BLaER1 treated with 17β-estradiol and CSF1 and Interleukin-3, amounts not matched to agents 10 nM and 100 nM (cell line): ENCODE measurements around the gene UACA.

Source experiments
- H3K27ac ChIP-seq, 11 experiments: shearing (Covaris generic); formaldehyde crosslinking; 2 replicates each; pipeline ENCODE4 v1.8.1; 2022
- H3K27me3 ChIP-seq, 11 experiments: shearing (Covaris generic); formaldehyde crosslinking; 2 replicates each; pipeline ENCODE4 v1.8.1; 2022
- H3K36me3 ChIP-seq, 11 experiments: shearing (Covaris generic); formaldehyde crosslinking; 2 replicates each; pipeline ENCODE4 v1.8.1; 2022
- H3K4me1 ChIP-seq, 10 experiments: shearing (Covaris generic); formaldehyde crosslinking; 2 replicates each; pipeline ENCODE4 v1.8.1; 2022
- H3K4me2 ChIP-seq, 11 experiments: shearing (Covaris generic); formaldehyde crosslinking; 2 replicates each; pipeline ENCODE4 v1.8.1; 2022
- H3K4me3 ChIP-seq, 10 experiments: shearing (Covaris generic); formaldehyde crosslinking; 2 replicates each; pipeline ENCODE4 v1.8.1; 2022
- H3K9ac ChIP-seq, 11 experiments: shearing (Covaris generic); formaldehyde crosslinking; 2 replicates each; pipeline ENCODE4 v1.8.1; 2022
- H3K9me3 ChIP-seq, 11 experiments: shearing (Covaris generic); formaldehyde crosslinking; replicated peaks in 1 of 11; 2 replicates each; pipeline ENCODE4 v1.8.1; 2022
- H4K20me1 ChIP-seq, 11 experiments: shearing (Covaris generic); formaldehyde crosslinking; 2 replicates each; pipeline ENCODE4 v1.8.1; 2022
- Cebpa-rat ChIP-seq, 11 experiments: shearing (Covaris generic); IDR thresholded peaks; 2 replicates each; pipeline ENCODE4 v1.8.1; 2022

UACA gene

DNA sequence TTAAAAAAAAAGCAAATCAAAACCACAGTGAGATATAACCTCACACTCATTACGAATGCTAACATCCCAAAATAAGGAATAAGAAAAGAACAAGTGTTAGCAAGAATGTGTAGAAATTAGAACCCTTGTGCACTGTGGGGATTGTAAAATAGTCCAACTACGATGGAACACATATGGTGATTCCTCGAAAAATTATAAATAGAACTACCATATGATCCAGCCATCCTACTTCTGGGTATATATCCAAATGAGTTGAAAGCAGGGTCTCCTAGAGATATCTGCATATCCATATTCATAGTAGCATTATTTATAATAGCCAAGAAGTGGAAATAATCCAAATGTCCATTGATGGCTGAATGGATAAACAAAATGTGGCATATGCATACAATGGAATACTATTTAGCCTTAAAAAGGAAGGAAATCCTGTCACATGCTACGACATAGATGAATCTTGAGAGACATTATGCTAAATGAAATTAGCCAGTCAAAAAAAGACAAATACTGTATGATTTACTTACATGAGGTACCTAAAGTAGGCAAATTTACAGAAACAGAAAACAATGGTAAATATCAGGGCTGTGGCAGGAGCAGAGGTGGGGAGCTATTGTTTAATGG is 55.6 kb downstream of the UACA start:
- no peak overlapping the region for H3K9ac ChIP-seq
- H3K27me3 ChIP-seq, result no peaks in the 10 kb centered on the region
- H3K9me3 ChIP-seq, result peaks cover 6 to 15% (median 7%) of the 10 kb centered on the region in 11 experiments; a peak in 18 of 22 replicates
- H3K4me3 ChIP-seq, result no peak overlapping the region
- no peak for TF ChIP-seq Cebpa-rat (IDR thresholded peaks at IDR 0.05)
- no peak overlapping the region for H3K27ac ChIP-seq
- H3K4me1 ChIP-seq, result peaks cover 21 to 27% (median 23%) of the 10 kb centered on the region in 10 experiments
- no peaks in the 10 kb centered on the region; a peak in 1 of 22 replicates for H3K36me3 ChIP-seq
- no peak overlapping the region for H3K4me2 ChIP-seq
- H4K20me1 ChIP-seq, result no peaks in the 10 kb centered on the region

DNA sequence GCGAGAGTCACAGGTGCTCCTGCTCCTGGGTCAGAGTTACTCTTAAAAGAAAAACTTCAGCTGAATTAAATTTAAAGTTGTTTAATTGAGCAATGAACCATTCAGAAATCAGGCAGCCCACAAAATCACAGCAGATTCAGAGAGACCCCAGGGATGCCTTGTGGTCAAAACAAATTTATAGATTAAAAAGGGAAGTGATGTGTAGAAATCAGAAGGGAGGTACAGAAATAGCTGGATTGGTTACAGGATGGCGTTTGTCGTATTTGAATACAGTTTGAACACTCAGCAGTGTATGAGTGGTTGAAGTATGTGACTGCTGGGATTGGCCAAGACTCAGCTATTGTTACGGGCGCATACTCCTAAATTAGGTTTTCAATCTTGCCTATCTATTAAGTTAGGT is 58.6 kb downstream of the UACA start:
- peaks cover 6 to 15% (median 7%) of the 10 kb centered on the region in 11 experiments; a peak in 18 of 22 replicates for H3K9me3 ChIP-seq
- 0 out of 22 replicates have a peak, but pooled peaks of 1 of the 11 experiments have one; percentile 13 for TF ChIP-seq Cebpa-rat (IDR thresholded peaks at IDR 0.05)
- no peak overlapping the region for H3K4me3 ChIP-seq
- H3K9ac ChIP-seq, result no peak overlapping the region
- H3K27me3 ChIP-seq, result no peaks in the 10 kb centered on the region; a peak in 1 of 22 replicates
- H3K4me2 ChIP-seq, result peak overlapping the region; percentile 32 to 80 (median 50)
- H4K20me1 ChIP-seq, result no peaks in the 10 kb centered on the region
- H3K27ac ChIP-seq, result peak overlapping the region in 2 of 11 experiments; percentile 23 to 36; a peak in 2 of 22 replicates
- peaks cover 21 to 38% (median 25%) of the 10 kb centered on the region in 10 experiments for H3K4me1 ChIP-seq
- no peaks in the 10 kb centered on the region; a peak in 1 of 22 replicates for H3K36me3 ChIP-seq

DNA sequence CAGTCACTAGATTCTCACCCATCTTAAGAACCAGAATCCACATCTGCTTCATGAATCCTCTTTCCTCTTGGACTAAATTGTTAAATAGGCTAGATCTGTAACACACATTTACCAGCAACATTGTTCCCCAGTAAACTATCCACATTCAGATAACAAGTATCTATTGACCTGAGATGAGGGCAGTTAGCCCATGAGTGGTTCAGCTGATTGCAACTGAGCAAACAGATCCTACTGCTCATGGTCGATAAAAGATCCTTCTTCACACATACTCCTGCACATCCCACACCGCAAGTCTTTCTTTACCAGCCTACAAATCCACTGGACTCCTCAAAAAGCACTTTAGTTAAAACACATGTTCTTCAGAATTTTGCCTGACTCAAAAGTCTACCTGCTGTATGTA is 59.2 kb downstream of the UACA start:
- peaks cover 21 to 38% (median 25%) of the 10 kb centered on the region in 10 experiments for H3K4me1 ChIP-seq

DNA sequence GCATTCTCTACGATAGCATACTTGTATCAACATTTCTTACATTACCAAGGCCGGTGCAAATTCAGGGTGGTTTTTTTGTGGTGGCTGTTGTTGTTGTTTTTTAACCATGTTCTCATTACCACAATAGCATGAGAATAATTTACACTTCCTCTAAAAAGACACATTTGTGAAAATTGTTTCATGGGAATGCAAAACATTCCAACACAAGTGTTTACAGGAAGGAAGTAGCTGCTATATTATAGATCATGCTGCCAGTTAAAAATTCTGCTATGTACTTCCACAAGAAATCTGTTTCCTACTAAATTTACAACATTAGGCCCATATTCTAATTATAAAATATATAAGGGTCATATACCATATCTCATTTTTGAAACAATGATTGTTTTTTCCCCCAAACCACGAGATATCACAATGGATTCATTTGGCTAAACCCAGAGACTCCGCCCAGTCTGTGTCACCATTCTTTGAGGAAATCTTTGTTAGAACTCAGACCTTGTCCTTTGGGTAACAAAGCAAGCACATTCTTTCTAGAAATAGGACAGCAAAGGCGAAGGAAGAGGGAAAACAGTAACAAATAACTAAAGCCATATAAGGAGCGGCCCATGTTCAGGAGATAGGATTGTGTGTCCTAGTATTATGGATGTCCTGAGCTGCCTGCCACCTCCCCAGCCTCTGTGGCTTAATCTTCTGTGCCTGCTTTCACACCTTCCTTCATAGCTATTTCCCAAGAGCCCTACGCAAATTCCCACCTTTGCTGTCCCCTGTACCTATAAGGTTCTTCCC is 60.1 kb downstream of the UACA start:
- H3K27ac ChIP-seq, result peak overlapping the region in 1 of 11 experiments; percentile 39; a peak in 1 of 22 replicates

More for the DNA sequence above, 59.2 kb downstream of the UACA start:
- TF ChIP-seq Cebpa-rat (IDR thresholded peaks at IDR 0.05), result no peak
- Histone ChIP-seq H3K4me2 (peak overlapping the region; percentile 32 to 80 (median 50); a peak in 20 of 22 replicates), H3K36me3 (no peaks in the 10 kb centered on the region; a peak in 1 of 22 replicates), H3K4me3 (no peak overlapping the region), H3K27ac (no peak overlapping the region), H3K9ac (no peak overlapping the region), H3K9me3 (peaks cover 6 to 15% (median 7%) of the 10 kb centered on the region in 11 experiments; a peak in 18 of 22 replicates), H4K20me1 (no peaks in the 10 kb centered on the region), H3K27me3 (no peaks in the 10 kb centered on the region; a peak in 1 of 22 replicates)

GRCh38 chr15:70702584-70702983 is 60.8 kb downstream of the UACA start:
- Histone ChIP-seq H3K4me1 (peaks cover 21 to 38% (median 25%) of the 10 kb centered on the region in 10 experiments), H3K9ac (no peak overlapping the region)
- no peak for TF ChIP-seq Cebpa-rat (IDR thresholded peaks at IDR 0.05)

More for the DNA sequence above, 60.1 kb downstream of the UACA start:
- Histone ChIP-seq H3K27me3 (no peaks in the 10 kb centered on the region; a peak in 1 of 22 replicates), H3K9ac (no peak overlapping the region), H3K4me1 (peaks cover 21 to 38% (median 25%) of the 10 kb centered on the region in 10 experiments), H3K36me3 (no peaks in the 10 kb centered on the region; a peak in 1 of 22 replicates), H3K9me3 (peaks cover 6 to 15% (median 7%) of the 10 kb centered on the region in 11 experiments; a peak in 18 of 22 replicates), H4K20me1 (no peaks in the 10 kb centered on the region), H3K4me2 (peak overlapping the region; percentile 0 to 80 (median 32); a peak in 18 of 22 replicates), H3K4me3 (no peak overlapping the region)
- TF ChIP-seq Cebpa-rat (IDR thresholded peaks at IDR 0.05), result no peak

DNA sequence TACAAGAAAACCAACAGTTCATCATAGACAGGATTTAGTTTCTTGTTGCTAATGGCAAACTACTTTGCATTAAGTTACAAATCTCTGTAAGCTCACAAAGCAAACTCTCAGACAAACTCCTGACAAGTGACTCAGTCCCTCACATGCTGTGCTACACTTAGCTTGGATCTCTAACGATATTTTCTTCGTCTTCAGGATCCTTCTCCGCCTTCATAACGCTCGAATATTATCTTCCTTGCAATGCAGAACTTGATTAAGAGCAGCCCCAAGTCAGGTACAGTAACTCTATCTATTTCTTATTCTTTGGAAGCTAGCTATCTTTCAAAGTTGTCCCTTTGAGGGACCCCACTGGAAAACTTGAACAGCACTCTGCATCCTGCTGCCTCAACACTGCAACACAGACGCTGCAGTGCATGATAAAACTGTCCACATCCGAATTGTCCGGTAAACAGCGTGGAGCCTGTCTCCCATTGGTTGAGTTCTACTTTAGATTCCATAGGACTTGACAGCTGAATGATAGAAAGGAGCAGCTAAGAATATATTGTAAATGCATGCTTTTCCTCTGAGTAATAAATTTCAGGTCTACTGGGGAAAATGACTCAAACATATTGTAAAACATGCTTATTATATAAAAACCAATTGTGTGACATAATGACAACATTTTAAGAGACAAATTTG is 61.3 kb downstream of the UACA start:
- Histone ChIP-seq H3K9ac (no peak overlapping the region), H3K36me3 (no peaks in the 10 kb centered on the region; a peak in 1 of 22 replicates), H3K4me1 (peaks cover 21 to 38% (median 25%) of the 10 kb centered on the region in 10 experiments), H3K9me3 (peaks cover 4 to 5% (median 5%) of the 10 kb centered on the region in 11 experiments; a peak in 17 of 22 replicates), H3K27me3 (no peaks in the 10 kb centered on the region; a peak in 1 of 22 replicates), H3K27ac (no peak overlapping the region), H3K4me3 (no peak overlapping the region), H3K4me2 (peak overlapping the region in 2 of 11 experiments; percentile 74 to 80; a peak in 3 of 22 replicates), H4K20me1 (no peaks in the 10 kb centered on the region)
- no peak for TF ChIP-seq Cebpa-rat (IDR thresholded peaks at IDR 0.05)

More at GRCh38 chr15:70702584-70702983, 60.8 kb downstream of the UACA start:
- H3K27me3 ChIP-seq, result no peaks in the 10 kb centered on the region; a peak in 1 of 22 replicates
- H3K4me3 ChIP-seq, result no peak overlapping the region
- no peaks in the 10 kb centered on the region; a peak in 1 of 22 replicates for H3K36me3 ChIP-seq
- H3K4me2 ChIP-seq, result peak overlapping the region in 7 of 11 experiments; percentile 20 to 80 (median 52); a peak in 9 of 22 replicates
- peaks cover 6 to 10% (median 7%) of the 10 kb centered on the region in 11 experiments; a peak in 18 of 22 replicates for H3K9me3 ChIP-seq
- H3K27ac ChIP-seq, result no peak overlapping the region
- no peaks in the 10 kb centered on the region for H4K20me1 ChIP-seq

GRCh38 chr15:70701171-70701570 is 62.2 kb downstream of the UACA start:
- H3K36me3 ChIP-seq, result no peaks in the 10 kb centered on the region
- peaks cover 21 to 38% (median 25%) of the 10 kb centered on the region in 10 experiments for H3K4me1 ChIP-seq
- TF ChIP-seq Cebpa-rat (IDR thresholded peaks at IDR 0.05), result no peak
- H3K27ac ChIP-seq, result no peak overlapping the region
- no peak overlapping the region for H3K4me3 ChIP-seq
- H3K27me3 ChIP-seq, result no peaks in the 10 kb centered on the region; a peak in 1 of 22 replicates
- H3K9me3 ChIP-seq, result no peaks in the 10 kb centered on the region
- H4K20me1 ChIP-seq, result no peaks in the 10 kb centered on the region
- H3K9ac ChIP-seq, result no peak overlapping the region
- no peak overlapping the region for H3K4me2 ChIP-seq

- Histone ChIP-seq H3K27ac (no peak overlapping the region), H3K4me2 (no peak overlapping the region), H3K36me3 (no peaks in the 10 kb centered on the region), H3K4me3 (no peak overlapping the region), H3K9ac (no peak overlapping the region), H4K20me1 (no peaks in the 10 kb centered on the region), H3K9me3 (no peaks in the 10 kb centered on the region), H3K27me3 (no peaks in the 10 kb centered on the region; a peak in 1 of 22 replicates), H3K4me1 (peaks cover 16 to 32% (median 20%) of the 10 kb centered on the region in 10 experiments)
- no peak for TF ChIP-seq Cebpa-rat (IDR thresholded peaks at IDR 0.05)
These were observed 63.5 kb downstream of the UACA start for GRCh38 chr15:70699890-70700289.
